Measurements from ENCODE around the gene KDM2A.

The KDM2A gene

DNA sequence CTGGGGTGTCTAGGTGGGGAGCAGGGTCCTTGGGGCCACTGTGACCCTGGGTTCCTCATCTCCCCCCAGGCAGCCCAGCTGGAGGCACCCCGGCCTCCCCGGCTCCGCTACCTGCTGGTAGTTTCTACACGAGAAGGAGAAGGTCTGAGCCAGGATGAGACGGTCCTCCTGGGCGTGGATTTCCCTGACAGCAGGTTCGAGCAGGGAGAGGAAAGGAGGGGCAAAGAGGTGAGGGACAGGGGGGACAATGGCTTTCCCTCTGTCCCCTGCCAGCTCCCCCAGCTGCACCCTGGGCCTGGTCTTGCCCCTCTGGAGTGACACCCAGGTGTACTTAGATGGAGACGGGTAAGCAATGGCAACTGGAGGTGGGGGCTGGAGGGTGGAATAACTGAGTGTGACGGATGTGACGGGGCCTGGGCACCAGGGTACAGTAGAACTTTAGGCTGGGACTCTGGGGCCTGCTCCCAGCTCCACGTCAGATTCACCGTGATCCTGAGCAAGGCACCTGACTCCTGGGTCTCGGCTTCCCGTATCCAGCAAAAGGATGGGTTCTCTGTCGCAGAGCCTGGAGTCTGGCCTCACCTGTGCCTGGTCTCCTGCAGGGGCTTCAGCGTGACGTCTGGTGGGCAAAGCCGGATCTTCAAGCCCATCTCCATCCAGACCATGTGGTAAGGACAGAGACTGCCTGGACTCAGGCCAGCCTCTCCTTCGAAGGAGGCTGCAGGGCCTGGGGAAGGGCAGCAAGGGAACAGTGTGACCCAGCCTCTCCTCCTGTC is 187.9 kb downstream of the KDM2A start:
- DNase-seq: no peak

DNA sequence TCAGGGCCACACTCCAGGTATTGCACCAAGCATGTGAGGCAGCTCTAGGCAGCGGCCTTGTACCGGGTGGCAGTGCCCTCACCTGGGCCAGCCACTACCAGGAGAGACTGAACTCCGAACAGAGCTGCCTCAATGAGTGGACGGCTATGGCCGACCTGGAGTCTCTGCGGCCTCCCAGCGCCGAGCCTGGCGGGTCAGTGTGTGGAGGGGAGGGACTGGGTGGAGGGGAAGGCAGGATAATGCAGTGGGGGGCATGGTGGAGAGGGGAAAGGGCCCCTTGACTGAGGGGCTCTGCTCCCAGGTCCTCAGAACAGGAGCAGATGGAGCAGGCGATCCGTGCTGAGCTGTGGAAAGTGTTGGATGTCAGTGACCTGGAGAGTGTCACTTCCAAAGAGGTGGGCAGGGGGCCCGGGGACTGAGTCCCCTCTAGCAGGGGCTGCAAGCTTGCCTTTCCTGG is 188.5 kb downstream of the KDM2A start:
- DNase-seq: no peak

Data from NCI-H1694 (cell line).